Neural cell (in vitro differentiated cells): ENCODE results near the gene DCUN1D2. TPM values are rescaled to one million over a fixed set of nuclear protein-coding genes. Genes with fewer than 3 reads are reported as not detected.

Experiments
- H2AFZ ChIP-seq: fragments of 200-600, 300-800 bp; sonication (generic), shearing (Covaris generic); 2 replicates; pipeline ENCODE4 v1.6.0; 2014; ENCODE audit warnings: low read depth, mild to moderate bottlenecking, antibody characterized with exemption, low read length, moderate library complexity
- H3F3A ChIP-seq: fragments of 200-600 bp; shearing (Covaris generic); 2 replicates; pipeline ENCODE4 v1.6.1; 2016; ENCODE audit warnings: mild to moderate bottlenecking, moderate library complexity, mixed read lengths, antibody characterized with exemption, low read length; ENCODE audit not compliant: insufficient read depth, poor library complexity, severe bottlenecking
- H3K27ac ChIP-seq: fragments of 200-600, 300-800 bp; sonication (generic), shearing (Covaris generic); 2 replicates; pipeline ENCODE4 v1.5.1; 2014; ENCODE audit warnings: mild to moderate bottlenecking, low read length, moderate library complexity
- H3K27me3 ChIP-seq: fragments of 300-800, 200-600 bp; sonication (generic), shearing (Covaris generic); 2 replicates; pipeline ENCODE4 v1.6.0; 2014; ENCODE audit warnings: mild to moderate bottlenecking, low read depth, low read length, moderate library complexity; ENCODE audit not compliant: insufficient read depth
- H3K36me3 ChIP-seq: fragments of 300-800, 200-600 bp; sonication (generic), shearing (Covaris generic); 2 replicates; pipeline ENCODE4 v1.5.1; 2014; ENCODE audit warnings: mild to moderate bottlenecking, antibody characterized with exemption, low read length, moderate library complexity; ENCODE audit not compliant: insufficient read depth
- H3K4me2 ChIP-seq: fragments of 300-800, 200-600 bp; sonication (generic), shearing (Covaris generic); 2 replicates; pipeline ENCODE4 v1.6.0; 2014; ENCODE audit warnings: mild to moderate bottlenecking, low read length
- H3K4me3 ChIP-seq: fragments of 300-800, 200-600 bp; sonication (generic), shearing (Covaris generic); 2 replicates; pipeline ENCODE4 v1.5.1; 2014; ENCODE audit warnings: mild to moderate bottlenecking, low read length, moderate library complexity
- H3K79me2 ChIP-seq: fragments of 200-600 bp; shearing (Covaris generic); replicated peaks from 2 replicates; pipeline ENCODE4 v1.6.0; 2014; ENCODE audit warnings: mild to moderate bottlenecking, low read length, moderate library complexity; ENCODE audit not compliant: insufficient read depth
- H3K9ac ChIP-seq: fragments of 300-800, 200-600 bp; sonication (generic), shearing (Covaris generic); 2 replicates; pipeline ENCODE4 v1.6.1; 2016; ENCODE audit warnings: mild to moderate bottlenecking, low read length, mixed read lengths
- H3K9me2 ChIP-seq: fragments of 200-600 bp; shearing (Covaris generic); 2 replicates; pipeline ENCODE4 v1.6.1; 2016; ENCODE audit warnings: mild to moderate bottlenecking, low read length, mixed read lengths; ENCODE audit not compliant: insufficient read depth
- H3K9me3 ChIP-seq: fragments of 200-600, 300-800 bp; sonication (generic), shearing (Covaris generic); 2 replicates; pipeline ENCODE4 v1.6.1; 2016; ENCODE audit warnings: mild to moderate bottlenecking, mixed run types, low read length, moderate library complexity, mixed read lengths
- H4K20me1 ChIP-seq: fragments of 200-600 bp; shearing (Covaris generic); 2 replicates; pipeline ENCODE4 v1.6.1; 2016; ENCODE audit warnings: mild to moderate bottlenecking, mixed run types; ENCODE audit not compliant: insufficient read depth
- CTCF ChIP-seq: fragments of 450-650 bp; IDR thresholded peaks from 2 replicates; pipeline ENCODE4 v1.5.1; 2014; ENCODE audit warnings: antibody characterized with exemption, mild to moderate bottlenecking, moderate library complexity; ENCODE audit not compliant: poor library complexity, severe bottlenecking
- EP300 ChIP-seq: fragments of 450-650 bp; conservative IDR thresholded peaks from 2 replicates; pipeline ENCODE4 v1.6.1; 2014; ENCODE audit warnings: antibody characterized with exemption, mild to moderate bottlenecking, moderate library complexity; ENCODE audit not compliant: poor library complexity, severe bottlenecking
- EZH2 ChIP-seq: fragments of 200-600, 300-800 bp; shearing (Covaris generic), sonication (generic); IDR thresholded peaks from 2 replicates; pipeline ENCODE4 v1.6.1; 2014; ENCODE audit warnings: antibody characterized with exemption, low read length, borderline replicate concordance, mild to moderate bottlenecking; ENCODE audit not compliant: insufficient read depth, poor library complexity, severe bottlenecking
- MXI1 ChIP-seq: fragments of 450-650 bp; conservative IDR thresholded peaks from 2 replicates; pipeline ENCODE4 v1.6.1; 2014; ENCODE audit warnings: antibody characterized with exemption, mild to moderate bottlenecking; ENCODE audit not compliant: poor library complexity, severe bottlenecking
- POLR2AphosphoS5 ChIP-seq: IDR thresholded peaks from 2 replicates; pipeline ENCODE4 v1.6.1; 2012
- RAD21 ChIP-seq: fragments of 450-650 bp; conservative IDR thresholded peaks from 2 replicates; pipeline ENCODE4 v1.6.1; 2014; ENCODE audit warnings: antibody characterized with exemption, mild to moderate bottlenecking, moderate library complexity
- SMC3 ChIP-seq: fragments of 450-650 bp; conservative IDR thresholded peaks from 2 replicates; pipeline ENCODE4 v1.6.1; 2014; ENCODE audit warnings: antibody characterized with exemption, mild to moderate bottlenecking, moderate library complexity; ENCODE audit not compliant: poor library complexity
- TAF1 ChIP-seq: IDR thresholded peaks from 2 replicates; pipeline ENCODE4 v1.6.1; 2012; ENCODE audit warnings: low read depth
- polyA plus RNA-seq: library from polyadenylated mRNA; depleted of rRNA; stranded (reverse); fragments of >200 nt; gene quantifications from 2 replicates; pipeline ENCODE4 v1.2.3, GENCODE V29; 2014
- TF ChIP-seq, protein P1 (sequence below): IDR thresholded peaks from 2 replicates; pipeline ENCODE4 v1.6.1; 2012; ENCODE audit warnings: borderline replicate concordance

Gene DCUN1D2
- polyA plus RNA-seq, 1 donor from 2014 or later = 55.9 TPM

DNA sequence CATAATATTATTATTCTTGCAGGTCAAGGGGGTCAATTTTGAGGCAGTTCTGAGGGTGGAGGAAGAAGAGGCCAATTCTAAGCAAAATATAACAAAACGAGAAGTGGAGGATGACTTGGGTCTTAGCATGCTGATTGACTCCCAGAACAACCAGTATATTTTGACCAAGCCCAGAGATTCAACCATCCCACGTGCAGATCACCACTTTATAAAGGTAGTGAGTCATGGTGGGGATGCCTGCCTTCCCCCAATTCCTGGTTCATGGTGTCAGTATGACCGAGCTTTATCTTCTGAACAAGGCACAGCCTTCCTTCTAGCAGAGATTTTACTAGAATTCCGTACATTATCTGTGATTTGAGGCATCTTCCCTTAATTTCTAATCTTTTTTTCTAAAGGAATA lies 9.4 kb upstream of the DCUN1D2 start:
- no peaks in the 10 kb centered on the region for H3K9me2 ChIP-seq
- peaks cover 5% of the 10 kb centered on the region for H3K79me2 ChIP-seq
- no peak overlapping the region for H3K9ac ChIP-seq
- H3K4me3 ChIP-seq = no peak overlapping the region
- H3K9me3 ChIP-seq = no peaks in the 10 kb centered on the region
- H3K27me3 ChIP-seq = no peaks in the 10 kb centered on the region
- no peaks in the 10 kb centered on the region for H3F3A ChIP-seq
- no peak overlapping the region for H2AFZ ChIP-seq
- H3K36me3 ChIP-seq = peaks cover 8% of the 10 kb centered on the region
- H3K27ac ChIP-seq = no peak overlapping the region
- no peaks in the 10 kb centered on the region for H4K20me1 ChIP-seq
- H3K4me2 ChIP-seq = no peak overlapping the region
- TF ChIP-seq MXI1 (no peak), POLR2AphosphoS5 (no peak), EZH2 (no peak), CTCF (no peak), EP300 (no peak), SMC3 (no peak), RAD21 (no peak), TAF1 (no peak)
- TF ChIP-seq, protein P1, sequence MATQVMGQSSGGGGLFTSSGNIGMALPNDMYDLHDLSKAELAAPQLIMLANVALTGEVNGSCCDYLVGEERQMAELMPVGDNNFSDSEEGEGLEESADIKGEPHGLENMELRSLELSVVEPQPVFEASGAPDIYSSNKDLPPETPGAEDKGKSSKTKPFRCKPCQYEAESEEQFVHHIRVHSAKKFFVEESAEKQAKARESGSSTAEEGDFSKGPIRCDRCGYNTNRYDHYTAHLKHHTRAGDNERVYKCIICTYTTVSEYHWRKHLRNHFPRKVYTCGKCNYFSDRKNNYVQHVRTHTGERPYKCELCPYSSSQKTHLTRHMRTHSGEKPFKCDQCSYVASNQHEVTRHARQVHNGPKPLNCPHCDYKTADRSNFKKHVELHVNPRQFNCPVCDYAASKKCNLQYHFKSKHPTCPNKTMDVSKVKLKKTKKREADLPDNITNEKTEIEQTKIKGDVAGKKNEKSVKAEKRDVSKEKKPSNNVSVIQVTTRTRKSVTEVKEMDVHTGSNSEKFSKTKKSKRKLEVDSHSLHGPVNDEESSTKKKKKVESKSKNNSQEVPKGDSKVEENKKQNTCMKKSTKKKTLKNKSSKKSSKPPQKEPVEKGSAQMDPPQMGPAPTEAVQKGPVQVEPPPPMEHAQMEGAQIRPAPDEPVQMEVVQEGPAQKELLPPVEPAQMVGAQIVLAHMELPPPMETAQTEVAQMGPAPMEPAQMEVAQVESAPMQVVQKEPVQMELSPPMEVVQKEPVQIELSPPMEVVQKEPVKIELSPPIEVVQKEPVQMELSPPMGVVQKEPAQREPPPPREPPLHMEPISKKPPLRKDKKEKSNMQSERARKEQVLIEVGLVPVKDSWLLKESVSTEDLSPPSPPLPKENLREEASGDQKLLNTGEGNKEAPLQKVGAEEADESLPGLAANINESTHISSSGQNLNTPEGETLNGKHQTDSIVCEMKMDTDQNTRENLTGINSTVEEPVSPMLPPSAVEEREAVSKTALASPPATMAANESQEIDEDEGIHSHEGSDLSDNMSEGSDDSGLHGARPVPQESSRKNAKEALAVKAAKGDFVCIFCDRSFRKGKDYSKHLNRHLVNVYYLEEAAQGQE = no peak

- Histone ChIP-seq H4K20me1 (no peaks in the 10 kb centered on the region), H3F3A (no peaks in the 10 kb centered on the region), H3K27me3 (no peaks in the 10 kb centered on the region), H3K9ac (no peak overlapping the region), H3K4me2 (no peak overlapping the region), H3K4me3 (no peak overlapping the region), H2AFZ (no peak overlapping the region), H3K9me2 (no peaks in the 10 kb centered on the region), H3K79me2 (peaks cover 8% of the 10 kb centered on the region), H3K9me3 (no peaks in the 10 kb centered on the region), H3K27ac (no peak overlapping the region), H3K36me3 (peaks cover 8% of the 10 kb centered on the region)
- TF ChIP-seq SMC3 = no peak
Observed at GRCh38 chr13:113498905-113499304, 8.4 kb upstream of the DCUN1D2 start.

DNA sequence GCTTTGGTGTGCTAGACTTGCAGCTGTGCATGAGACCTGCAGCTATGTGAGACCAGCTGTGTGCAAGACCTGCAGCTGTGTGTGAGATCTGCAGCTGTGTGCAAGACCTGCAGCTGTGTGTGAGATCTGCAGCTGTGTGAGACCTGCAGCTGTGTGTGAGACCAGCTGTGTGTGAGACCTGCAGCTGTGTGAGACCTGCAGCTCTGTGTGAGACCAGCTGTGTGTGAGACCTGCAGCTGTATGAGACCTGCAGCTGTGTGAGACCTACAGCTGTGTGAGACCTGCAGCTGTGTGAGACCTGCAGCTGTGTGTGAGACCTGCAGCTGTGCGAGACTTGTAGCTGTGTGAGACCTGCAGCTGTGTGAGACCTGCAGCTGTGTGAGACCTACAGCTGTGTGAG lies 6.7 kb upstream of the DCUN1D2 start:
- Histone ChIP-seq H3K27me3 (no peaks in the 10 kb centered on the region), H3K27ac (no peak overlapping the region), H3K9me3 (no peaks in the 10 kb centered on the region), H2AFZ (no peak overlapping the region), H3K4me3 (peak overlapping the region; percentile 12), H3K9me2 (no peaks in the 10 kb centered on the region), H3F3A (no peaks in the 10 kb centered on the region), H4K20me1 (no peaks in the 10 kb centered on the region), H3K4me2 (no peak overlapping the region), H3K79me2 (peaks cover 22% of the 10 kb centered on the region), H3K9ac (no peak overlapping the region), H3K36me3 (peaks cover 8% of the 10 kb centered on the region)
- no peak for TF ChIP-seq POLR2AphosphoS5
- TF ChIP-seq MXI1 = no peak
- no peak for TF ChIP-seq CTCF
- TF ChIP-seq EP300 = no peak
- TF ChIP-seq RAD21 = no peak
- no peak for TF ChIP-seq SMC3
- TF ChIP-seq, protein P1 = no peak
- no peak for TF ChIP-seq TAF1
- TF ChIP-seq EZH2 = no peak
